ENCODE measurements around the gene NTHL1.

The NTHL1 gene

DNA sequence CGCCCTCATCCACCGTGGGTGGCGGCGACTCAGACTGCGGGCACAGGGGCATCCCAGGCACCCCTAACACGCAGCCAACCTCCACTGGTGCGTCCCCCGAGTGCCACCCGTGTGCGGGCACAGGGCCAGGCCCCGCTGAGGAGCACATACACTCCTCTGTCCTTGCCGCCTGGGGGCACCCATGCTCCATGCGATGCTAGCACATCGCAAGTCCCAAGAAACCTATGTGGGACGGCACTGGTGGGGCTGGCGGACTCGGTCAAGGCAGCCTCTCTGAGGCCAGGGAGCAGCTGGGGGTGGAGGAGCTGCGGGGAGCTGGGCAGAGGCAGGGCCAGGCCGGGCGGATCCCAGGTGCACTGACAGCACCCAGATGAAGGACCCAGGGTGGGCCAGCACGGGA, 42.0 kb downstream of the NTHL1 start:
- H3K9ac ChIP-seq (ENCODE audit: low read depth, low read length): no peak overlapping the region
- H3K36me3 ChIP-seq (ENCODE audit: control insufficient read depth, insufficient read depth, low read length): peaks cover 34% of the 10 kb centered on the region
- H3K4me3 ChIP-seq (ENCODE audit: low read depth, low read length): no peak overlapping the region
- no peaks in the 10 kb centered on the region for H3K9me3 ChIP-seq (ENCODE audit: control insufficient read depth, insufficient read depth, low read length)
- H3K4me1 ChIP-seq (ENCODE audit: control insufficient read depth, insufficient read depth, low read length): peaks cover 12% of the 10 kb centered on the region
- H3K27me3 ChIP-seq (ENCODE audit: control insufficient read depth, insufficient read depth, low read length): no peaks in the 10 kb centered on the region

DNA sequence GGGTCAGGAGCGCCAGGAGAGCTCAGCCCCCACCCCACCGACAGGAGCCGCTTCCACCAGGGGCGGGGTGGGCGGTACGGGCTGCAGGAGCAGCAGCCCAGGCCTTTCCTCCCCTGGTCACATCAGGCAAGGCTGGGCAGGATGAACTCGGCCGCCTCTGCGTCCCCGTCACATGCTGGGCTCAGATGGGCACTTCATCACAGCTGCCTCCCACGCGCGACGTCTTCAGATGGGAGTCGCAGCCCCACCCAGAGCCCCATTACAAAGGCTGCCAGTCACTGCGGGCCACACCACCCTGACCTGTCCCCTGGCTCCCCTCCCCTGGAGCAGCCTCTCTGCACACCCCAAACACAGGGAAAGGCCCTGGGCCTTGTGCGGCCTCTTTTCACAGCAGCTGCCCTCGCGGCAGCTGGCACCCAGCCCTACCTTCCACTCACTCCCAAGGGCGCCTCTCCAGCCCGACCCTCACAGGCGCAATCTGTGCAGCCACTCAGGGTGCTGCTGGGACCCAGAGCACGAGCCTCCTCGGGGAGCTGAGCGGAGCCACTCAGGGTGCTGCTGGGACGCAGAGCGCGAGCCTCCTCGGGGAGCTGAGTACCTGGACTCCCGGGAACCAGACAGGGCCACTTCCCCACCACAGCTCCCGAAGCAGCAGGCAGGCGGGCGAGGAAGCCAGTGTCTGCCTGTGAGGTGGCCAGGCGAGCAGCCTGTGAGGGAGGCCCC, 42.7 kb downstream of the NTHL1 start:
- peaks cover 7% of the 10 kb centered on the region for H3K4me1 ChIP-seq (ENCODE audit: control insufficient read depth, insufficient read depth, low read length)
- no peak overlapping the region for H3K4me3 ChIP-seq (ENCODE audit: low read depth, low read length)
- H3K9me3 ChIP-seq (ENCODE audit: control insufficient read depth, insufficient read depth, low read length): no peaks in the 10 kb centered on the region
- H3K9ac ChIP-seq (ENCODE audit: low read depth, low read length): no peak overlapping the region
- peaks cover 40% of the 10 kb centered on the region for H3K36me3 ChIP-seq (ENCODE audit: control insufficient read depth, insufficient read depth, low read length)
- no peaks in the 10 kb centered on the region for H3K27me3 ChIP-seq (ENCODE audit: control insufficient read depth, insufficient read depth, low read length)

DNA sequence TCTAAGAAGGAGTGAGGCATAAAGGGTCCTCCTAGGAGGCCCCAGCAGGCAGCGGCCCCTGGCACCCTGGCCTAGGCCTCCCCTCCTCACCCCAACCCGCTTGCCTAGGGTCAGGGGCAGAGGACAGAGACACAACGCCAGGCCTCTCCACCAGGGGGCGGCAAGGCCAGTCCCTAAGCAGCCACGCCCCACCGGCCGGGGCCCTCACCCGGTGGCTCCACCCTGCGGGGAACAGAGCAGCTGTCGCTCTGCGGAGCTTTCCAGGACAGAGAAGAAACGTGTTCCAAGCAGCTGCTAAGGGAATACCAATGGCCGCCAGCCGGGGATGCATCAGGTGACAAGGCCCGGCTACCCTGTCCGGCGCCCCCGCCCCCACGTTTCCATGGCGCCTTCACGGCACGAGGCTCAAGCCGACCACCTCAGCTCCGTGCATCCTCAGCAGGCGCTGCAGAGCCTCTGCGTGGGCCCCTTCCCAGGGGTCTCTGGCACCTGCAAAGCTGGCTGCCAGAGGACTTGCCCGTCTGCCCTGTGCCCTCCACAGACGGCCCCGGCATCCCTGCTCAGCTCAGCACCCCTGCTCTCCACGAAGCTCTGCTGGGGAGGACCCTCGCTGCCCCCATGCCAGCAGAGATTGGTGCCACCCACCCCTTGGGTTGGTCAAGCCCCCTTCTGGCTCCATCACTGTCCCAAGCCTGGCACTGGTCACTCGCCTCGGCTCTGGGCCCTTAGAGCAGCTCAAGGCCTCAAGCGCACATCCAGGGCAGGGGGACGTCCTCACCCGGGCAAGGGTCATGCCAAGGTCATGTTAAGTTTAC, 43.6 kb downstream of the NTHL1 start:
- Histone ChIP-seq H3K9ac (ENCODE audit: low read depth, low read length) (no peak overlapping the region), H3K4me3 (ENCODE audit: low read depth, low read length) (no peak overlapping the region), H3K4me1 (ENCODE audit: control insufficient read depth, insufficient read depth, low read length) (peaks cover 7% of the 10 kb centered on the region), H3K36me3 (ENCODE audit: control insufficient read depth, insufficient read depth, low read length) (peaks cover 49% of the 10 kb centered on the region), H3K27me3 (ENCODE audit: control insufficient read depth, insufficient read depth, low read length) (no peaks in the 10 kb centered on the region), H3K9me3 (ENCODE audit: control insufficient read depth, insufficient read depth, low read length) (no peaks in the 10 kb centered on the region)

DNA sequence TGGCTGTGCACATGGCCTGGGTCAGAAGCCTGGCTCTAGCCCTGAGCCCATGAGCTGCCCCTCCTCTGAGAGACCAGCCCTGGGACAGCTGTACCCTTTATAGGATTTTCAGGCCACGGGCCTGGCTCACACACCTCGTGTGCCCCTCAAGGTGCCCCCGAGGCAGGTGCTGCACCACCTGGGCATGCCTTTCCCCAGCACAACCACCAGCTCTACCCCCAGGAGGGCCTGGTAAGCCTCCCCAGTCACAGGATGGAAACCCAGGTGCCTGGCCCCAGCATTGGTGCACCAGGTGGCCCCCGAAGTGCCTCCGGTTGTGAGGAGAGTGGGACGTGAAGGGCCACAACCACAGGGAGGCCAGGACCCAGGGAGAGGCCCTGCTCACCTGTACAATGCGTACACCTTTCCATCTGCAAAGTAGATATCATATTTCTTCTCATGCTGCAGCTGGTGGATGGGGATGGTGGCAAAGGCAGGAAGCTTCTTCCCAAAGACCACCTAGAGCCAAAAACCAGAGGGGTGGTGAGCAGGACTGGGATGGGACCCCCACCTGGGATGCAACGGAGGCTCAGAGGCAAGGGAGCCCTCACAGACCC, 44.3 kb downstream of the NTHL1 start:
- no peaks in the 10 kb centered on the region for H3K27me3 ChIP-seq (ENCODE audit: control insufficient read depth, insufficient read depth, low read length)
- H3K4me1 ChIP-seq (ENCODE audit: control insufficient read depth, insufficient read depth, low read length): peaks cover 5% of the 10 kb centered on the region
- no peaks in the 10 kb centered on the region for H3K9me3 ChIP-seq (ENCODE audit: control insufficient read depth, insufficient read depth, low read length)
- H3K36me3 ChIP-seq (ENCODE audit: control insufficient read depth, insufficient read depth, low read length): peaks cover 52% of the 10 kb centered on the region
- no peak overlapping the region for H3K9ac ChIP-seq (ENCODE audit: low read depth, low read length)
- H3K4me3 ChIP-seq (ENCODE audit: low read depth, low read length): no peak overlapping the region

DNA sequence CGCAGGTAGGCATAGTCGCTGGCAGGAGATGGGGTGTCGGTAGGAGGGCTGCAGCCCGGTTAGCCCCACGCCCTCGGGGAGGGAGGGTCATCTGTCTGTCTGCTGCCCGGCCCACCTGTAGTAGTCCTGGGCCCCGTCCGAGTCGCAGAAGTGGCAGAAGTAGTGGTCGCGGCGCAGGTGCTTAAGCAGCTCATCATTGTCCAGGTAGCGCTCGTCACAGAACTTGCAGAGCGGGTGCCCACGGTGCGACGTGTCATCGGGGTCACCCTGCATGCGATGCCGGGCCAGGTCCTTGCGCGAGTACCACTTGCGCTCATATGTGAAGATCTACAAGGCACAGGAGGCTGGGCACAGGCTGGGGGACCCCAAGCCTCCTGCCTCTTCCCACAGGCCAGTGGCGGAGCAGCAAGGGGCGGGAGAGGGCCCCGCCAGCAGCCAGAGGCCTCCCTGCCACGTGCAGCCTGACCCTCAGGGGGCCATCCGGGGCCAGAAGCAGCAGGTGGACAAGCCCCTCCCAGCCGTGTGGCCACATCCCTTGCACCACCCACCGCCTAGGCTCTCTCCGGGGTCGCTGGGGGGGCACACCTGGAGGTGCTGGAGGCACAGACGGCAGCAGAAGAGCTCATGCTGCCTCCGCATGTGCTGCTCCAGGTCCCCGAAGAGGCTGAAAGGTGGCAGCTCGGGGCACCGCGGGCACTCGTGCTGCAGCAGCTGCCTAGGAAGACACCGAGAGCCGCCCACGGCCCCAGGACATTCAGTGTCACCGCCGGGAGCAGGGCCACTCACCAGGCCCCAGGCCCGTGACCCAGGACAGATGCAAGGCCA, 45.0 kb downstream of the NTHL1 start:
- H3K36me3 ChIP-seq (ENCODE audit: control insufficient read depth, insufficient read depth, low read length): peaks cover 58% of the 10 kb centered on the region
- H3K27me3 ChIP-seq (ENCODE audit: control insufficient read depth, insufficient read depth, low read length): no peaks in the 10 kb centered on the region
- no peak overlapping the region for H3K4me3 ChIP-seq (ENCODE audit: low read depth, low read length)
- H3K4me1 ChIP-seq (ENCODE audit: control insufficient read depth, insufficient read depth, low read length): peaks cover 2% of the 10 kb centered on the region
- no peak overlapping the region for H3K9ac ChIP-seq (ENCODE audit: low read depth, low read length)
- H3K9me3 ChIP-seq (ENCODE audit: control insufficient read depth, insufficient read depth, low read length): no peaks in the 10 kb centered on the region

DNA sequence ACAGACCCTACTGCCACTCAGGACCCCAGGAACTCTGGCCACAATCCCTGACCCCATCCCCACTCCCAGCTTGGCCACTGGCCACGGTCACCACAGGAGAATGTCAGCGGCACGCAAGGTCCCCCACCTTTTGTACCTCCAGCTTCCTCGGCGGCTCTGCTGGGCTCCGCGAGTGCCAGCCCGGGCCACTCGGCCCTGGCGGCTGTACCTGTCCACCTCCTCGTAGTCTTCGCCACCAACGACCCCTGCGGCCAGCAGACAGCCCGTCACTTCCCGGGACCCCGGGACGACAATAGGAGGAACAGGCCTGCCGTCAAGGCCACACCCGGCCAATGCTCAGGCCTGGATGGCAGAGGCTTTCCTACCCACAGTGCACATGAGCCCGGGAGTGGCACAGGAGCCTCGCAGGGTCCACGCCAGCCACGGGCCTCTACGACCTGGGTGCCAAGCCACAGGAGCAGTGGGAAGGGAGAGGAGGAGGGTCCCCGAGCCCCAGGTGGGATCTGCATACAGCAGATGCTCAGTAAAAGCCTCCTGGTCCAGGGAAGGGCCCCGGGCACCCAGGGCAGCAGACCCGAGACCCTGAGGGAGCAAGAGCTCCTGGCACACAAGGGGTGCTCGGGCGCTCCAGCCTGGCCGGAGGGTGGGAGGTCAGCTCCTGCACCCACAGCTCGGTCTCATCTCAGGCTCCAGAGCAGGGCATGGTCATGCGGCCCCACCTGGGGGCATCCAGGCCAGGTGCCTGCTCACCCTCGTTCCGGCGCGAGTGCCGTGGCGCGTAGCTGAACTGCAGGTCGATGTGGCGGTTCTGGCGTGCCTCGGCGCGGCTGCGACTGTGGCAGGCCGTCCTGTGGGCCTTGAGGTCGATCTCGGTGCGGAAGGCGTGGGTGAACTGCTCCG, 45.9 kb downstream of the NTHL1 start:
- no peak overlapping the region for H3K4me3 ChIP-seq (ENCODE audit: low read depth, low read length)
- H3K9me3 ChIP-seq (ENCODE audit: control insufficient read depth, insufficient read depth, low read length): no peaks in the 10 kb centered on the region
- H3K4me1 ChIP-seq (ENCODE audit: control insufficient read depth, insufficient read depth, low read length): peaks cover 2% of the 10 kb centered on the region
- no peaks in the 10 kb centered on the region for H3K27me3 ChIP-seq (ENCODE audit: control insufficient read depth, insufficient read depth, low read length)
- H3K9ac ChIP-seq (ENCODE audit: low read depth, low read length): no peak overlapping the region
- H3K36me3 ChIP-seq (ENCODE audit: control insufficient read depth, insufficient read depth, low read length): peaks cover 58% of the 10 kb centered on the region

DNA sequence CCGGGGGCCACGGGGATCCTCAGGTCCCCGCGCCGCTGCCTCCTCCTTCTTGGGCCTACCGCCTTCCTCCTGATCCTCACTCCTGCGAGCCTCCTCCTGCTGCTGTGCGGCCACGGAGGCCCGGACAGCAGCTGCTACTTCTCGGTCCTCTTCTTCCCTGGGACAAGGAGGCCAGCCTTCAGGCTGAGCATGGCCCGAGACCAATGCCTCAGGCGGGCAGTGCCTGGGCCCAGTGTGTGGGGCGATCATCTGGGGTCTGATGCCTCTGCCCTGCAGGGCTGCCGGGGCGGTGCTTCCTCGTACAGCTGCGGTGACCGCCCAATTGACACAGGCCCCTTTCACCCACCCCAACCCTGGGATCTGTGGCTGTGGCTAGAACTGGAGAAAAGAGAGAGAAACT, 46.6 kb downstream of the NTHL1 start:
- H3K27me3 ChIP-seq (ENCODE audit: control insufficient read depth, insufficient read depth, low read length): no peaks in the 10 kb centered on the region
- H3K9me3 ChIP-seq (ENCODE audit: control insufficient read depth, insufficient read depth, low read length): no peaks in the 10 kb centered on the region
- peaks cover 58% of the 10 kb centered on the region for H3K36me3 ChIP-seq (ENCODE audit: control insufficient read depth, insufficient read depth, low read length)
- H3K4me1 ChIP-seq (ENCODE audit: control insufficient read depth, insufficient read depth, low read length): peaks cover 2% of the 10 kb centered on the region
- no peak overlapping the region for H3K4me3 ChIP-seq (ENCODE audit: low read depth, low read length)
- no peak overlapping the region for H3K9ac ChIP-seq (ENCODE audit: low read depth, low read length)

DNA sequence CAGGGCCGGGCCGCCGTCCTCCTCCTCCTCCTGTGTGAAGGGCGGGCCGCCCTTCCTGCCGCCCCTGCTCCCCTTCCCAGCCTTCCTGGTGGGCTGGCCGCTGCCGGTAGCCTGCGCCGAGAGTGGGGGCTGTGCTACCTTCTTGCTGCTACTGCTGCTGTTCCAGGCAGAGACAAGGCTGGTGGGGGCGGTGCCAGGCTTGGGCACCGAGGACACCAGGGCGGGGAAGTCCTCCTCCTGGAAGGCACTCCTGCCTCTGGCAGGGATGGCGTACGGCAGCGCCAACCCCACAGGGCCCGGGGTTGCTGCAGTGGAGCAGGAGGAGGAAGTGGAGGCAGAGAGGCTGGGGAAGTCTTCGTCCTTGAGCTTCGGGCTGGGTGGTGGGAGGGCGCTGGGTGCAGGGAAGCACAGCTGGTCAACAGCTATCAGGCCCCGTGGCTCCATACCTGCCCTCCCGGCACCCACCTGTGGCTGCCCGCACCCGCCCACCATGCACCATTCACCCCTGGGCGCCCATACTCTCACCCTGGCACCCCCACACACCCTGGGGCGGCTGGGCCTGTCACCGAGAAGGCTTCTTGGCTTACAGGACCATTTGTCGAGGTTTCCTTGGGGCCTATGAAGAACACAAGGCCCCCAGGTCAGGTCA, 47.6 kb downstream of the NTHL1 start:
- Histone ChIP-seq H3K27me3 (ENCODE audit: control insufficient read depth, insufficient read depth, low read length) (no peaks in the 10 kb centered on the region), H3K9me3 (ENCODE audit: control insufficient read depth, insufficient read depth, low read length) (no peaks in the 10 kb centered on the region), H3K36me3 (ENCODE audit: control insufficient read depth, insufficient read depth, low read length) (peaks cover 58% of the 10 kb centered on the region), H3K4me1 (ENCODE audit: control insufficient read depth, insufficient read depth, low read length) (peaks cover 2% of the 10 kb centered on the region), H3K9ac (ENCODE audit: low read depth, low read length) (no peak overlapping the region), H3K4me3 (ENCODE audit: low read depth, low read length) (no peak overlapping the region)

DNA sequence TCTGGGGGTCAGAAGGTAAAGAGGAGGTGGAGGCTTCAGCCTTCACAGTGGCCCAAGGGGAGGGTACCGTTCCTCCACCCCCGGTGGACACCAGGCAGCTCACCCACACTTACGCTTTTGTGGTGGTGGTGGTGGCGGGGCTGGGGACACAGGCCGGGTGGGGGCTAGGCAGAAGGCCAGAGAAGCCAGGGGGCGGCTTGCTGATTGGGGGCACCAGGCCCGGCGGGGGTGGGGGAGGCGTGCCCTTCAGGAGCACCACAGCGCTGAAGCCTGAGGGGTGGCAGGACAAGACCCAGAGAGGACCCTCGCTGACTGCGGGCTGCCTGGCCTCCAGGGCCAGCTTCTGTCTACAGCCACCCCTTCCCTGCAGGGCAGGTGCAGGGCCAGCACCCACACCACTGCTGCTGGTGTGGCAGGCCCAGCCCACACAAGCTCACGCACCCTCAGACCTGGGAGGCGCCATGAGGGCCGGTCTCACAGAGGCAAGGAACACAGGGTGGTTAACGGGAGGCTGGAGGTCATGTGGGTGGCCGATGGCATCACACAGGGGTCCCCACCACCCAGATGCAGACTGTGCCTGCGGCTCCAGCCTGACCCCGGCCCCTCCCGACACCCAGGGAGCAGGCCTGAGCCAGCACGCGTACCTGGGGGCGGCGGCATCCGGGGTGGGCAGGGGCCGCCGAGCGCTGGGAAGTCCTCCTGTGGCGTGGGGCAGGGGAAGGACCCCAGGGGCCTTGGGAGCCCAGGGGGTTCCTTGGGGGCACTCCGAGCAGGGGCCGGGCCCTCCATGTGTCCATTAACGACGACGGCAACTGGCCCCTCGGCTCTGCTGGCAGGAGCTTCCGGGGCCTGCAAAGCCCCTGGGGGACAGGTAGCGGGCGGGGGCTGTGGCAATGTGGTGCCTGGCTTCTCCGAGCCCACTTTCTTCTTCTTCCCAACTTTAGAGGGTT, 48.5 kb downstream of the NTHL1 start:
- Histone ChIP-seq H3K36me3 (ENCODE audit: control insufficient read depth, insufficient read depth, low read length) (peaks cover 58% of the 10 kb centered on the region), H3K9me3 (ENCODE audit: control insufficient read depth, insufficient read depth, low read length) (no peaks in the 10 kb centered on the region), H3K4me3 (ENCODE audit: low read depth, low read length) (no peak overlapping the region), H3K4me1 (ENCODE audit: control insufficient read depth, insufficient read depth, low read length) (peaks cover 2% of the 10 kb centered on the region), H3K9ac (ENCODE audit: low read depth, low read length) (no peak overlapping the region), H3K27me3 (ENCODE audit: control insufficient read depth, insufficient read depth, low read length) (no peaks in the 10 kb centered on the region)

DNA sequence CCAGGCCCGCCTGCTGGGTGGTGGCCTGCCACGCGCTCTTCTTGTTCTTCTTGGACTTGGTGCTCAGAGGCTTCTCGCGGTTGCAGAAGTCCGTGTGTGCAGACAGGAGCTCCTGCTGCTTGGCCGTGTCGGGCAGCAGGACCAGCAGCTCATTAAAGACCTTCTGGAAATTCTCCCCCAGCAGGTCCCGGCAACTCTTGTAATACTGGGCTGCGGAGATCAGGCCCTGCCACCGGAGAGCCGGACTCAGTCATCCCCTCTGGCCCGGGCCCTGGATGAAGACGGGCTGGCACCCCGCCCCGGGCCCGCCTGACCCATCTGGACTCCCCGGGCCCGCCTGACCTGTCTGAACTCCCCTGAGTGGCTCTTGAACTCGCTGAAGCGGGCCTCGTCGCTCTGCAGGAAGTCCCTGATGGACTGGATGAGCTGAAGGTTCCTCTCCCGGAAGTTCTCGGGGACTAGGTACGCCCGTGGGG, 49.2 kb downstream of the NTHL1 start:
- no peak overlapping the region for H3K4me3 ChIP-seq (ENCODE audit: low read depth, low read length)
- H3K36me3 ChIP-seq (ENCODE audit: control insufficient read depth, insufficient read depth, low read length): peaks cover 56% of the 10 kb centered on the region
- H3K9ac ChIP-seq (ENCODE audit: low read depth, low read length): no peak overlapping the region
- no peaks in the 10 kb centered on the region for H3K9me3 ChIP-seq (ENCODE audit: control insufficient read depth, insufficient read depth, low read length)
- H3K4me1 ChIP-seq (ENCODE audit: control insufficient read depth, insufficient read depth, low read length): no peaks in the 10 kb centered on the region
- no peaks in the 10 kb centered on the region for H3K27me3 ChIP-seq (ENCODE audit: control insufficient read depth, insufficient read depth, low read length)

Measured in iPS-15b (cell line).